ENCODE data around the gene UNC45B.

Gene UNC45B

DNA sequence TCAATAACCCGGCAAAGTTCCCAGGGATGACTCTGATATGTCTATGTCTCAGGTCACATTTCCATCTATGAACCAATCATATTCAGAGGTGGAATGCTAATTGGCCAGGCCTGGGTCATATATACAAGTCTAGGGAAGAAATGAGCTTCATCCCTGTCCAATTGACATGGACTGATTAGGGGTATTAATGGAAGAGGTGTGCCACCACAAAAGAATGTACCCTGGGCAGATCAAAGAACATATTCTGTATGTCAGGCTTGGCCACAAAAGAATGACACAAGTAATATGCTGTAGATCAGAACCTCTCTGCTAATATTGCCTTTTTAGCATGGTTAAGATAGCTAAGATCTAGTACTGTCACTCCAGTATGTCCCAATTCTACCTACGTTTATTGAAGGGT lies 39.9 kb downstream of the UNC45B start:
- Histone ChIP-seq H3F3A (ENCODE audit: insufficient read depth) (no peaks in the 10 kb centered on the region), H3K4me2 (ENCODE audit: low read depth, low read length, poor library complexity, severe bottlenecking) (no peak overlapping the region), H3K9ac (ENCODE audit: low read length) (no peak overlapping the region), H3K4me3 (ENCODE audit: insufficient read depth, low read length, poor library complexity, severe bottlenecking) (no peak overlapping the region), H3K27ac (ENCODE audit: low read depth, low read length) (no peak overlapping the region), H2AFZ (ENCODE audit: low read depth, low read length, severe bottlenecking) (no peak overlapping the region), H3K9me2 (replicated peaks; ENCODE audit: insufficient read depth, low read length) (no peaks in the 10 kb centered on the region), H3K9me3 (ENCODE audit: insufficient read depth, low read length) (no peaks in the 10 kb centered on the region), H3K36me3 (ENCODE audit: low read length) (no peaks in the 10 kb centered on the region), H3K79me2 (ENCODE audit: insufficient read depth, low read length) (no peaks in the 10 kb centered on the region), H4K20me1 (ENCODE audit: low read depth, low read length) (no peaks in the 10 kb centered on the region), H3K27me3 (ENCODE audit: low read length) (no peaks in the 10 kb centered on the region; the same call in 1 of the 2 replicates)
- TF ChIP-seq, protein P1, sequence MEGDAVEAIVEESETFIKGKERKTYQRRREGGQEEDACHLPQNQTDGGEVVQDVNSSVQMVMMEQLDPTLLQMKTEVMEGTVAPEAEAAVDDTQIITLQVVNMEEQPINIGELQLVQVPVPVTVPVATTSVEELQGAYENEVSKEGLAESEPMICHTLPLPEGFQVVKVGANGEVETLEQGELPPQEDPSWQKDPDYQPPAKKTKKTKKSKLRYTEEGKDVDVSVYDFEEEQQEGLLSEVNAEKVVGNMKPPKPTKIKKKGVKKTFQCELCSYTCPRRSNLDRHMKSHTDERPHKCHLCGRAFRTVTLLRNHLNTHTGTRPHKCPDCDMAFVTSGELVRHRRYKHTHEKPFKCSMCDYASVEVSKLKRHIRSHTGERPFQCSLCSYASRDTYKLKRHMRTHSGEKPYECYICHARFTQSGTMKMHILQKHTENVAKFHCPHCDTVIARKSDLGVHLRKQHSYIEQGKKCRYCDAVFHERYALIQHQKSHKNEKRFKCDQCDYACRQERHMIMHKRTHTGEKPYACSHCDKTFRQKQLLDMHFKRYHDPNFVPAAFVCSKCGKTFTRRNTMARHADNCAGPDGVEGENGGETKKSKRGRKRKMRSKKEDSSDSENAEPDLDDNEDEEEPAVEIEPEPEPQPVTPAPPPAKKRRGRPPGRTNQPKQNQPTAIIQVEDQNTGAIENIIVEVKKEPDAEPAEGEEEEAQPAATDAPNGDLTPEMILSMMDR (IDR thresholded peaks at IDR 0.05; ENCODE audit: insufficient read depth, low read length, poor library complexity, severe bottlenecking), result no peak
- TF ChIP-seq EZH2phosphoT487 (conservative IDR thresholded peaks at IDR 0.05; ENCODE audit: low read length), result no peak

DNA sequence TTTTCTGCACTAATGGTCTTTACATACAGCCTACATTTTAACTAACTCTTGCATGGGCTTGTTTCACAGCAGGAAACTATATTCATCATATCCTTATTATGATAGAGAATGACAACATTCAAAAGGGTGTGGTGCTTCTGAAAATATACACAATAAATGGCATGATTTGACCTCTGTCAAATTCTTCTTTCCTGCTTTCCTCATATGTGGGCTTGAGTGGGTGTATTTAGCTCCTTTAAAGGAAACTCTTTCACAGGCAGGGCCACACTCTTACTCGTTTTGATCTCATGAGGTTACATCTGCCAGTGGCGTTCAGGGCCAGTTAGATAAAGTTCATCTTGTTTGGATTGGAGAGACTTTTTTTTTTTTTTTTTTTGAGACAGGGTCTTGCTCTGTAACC lies 40.5 kb downstream of the UNC45B start:
- Histone ChIP-seq H3K9me3 (ENCODE audit: insufficient read depth, low read length) (no peaks in the 10 kb centered on the region), H3K27ac (ENCODE audit: low read depth, low read length) (no peak overlapping the region), H2AFZ (ENCODE audit: low read depth, low read length, severe bottlenecking) (no peak overlapping the region), H3F3A (ENCODE audit: insufficient read depth) (no peaks in the 10 kb centered on the region), H4K20me1 (ENCODE audit: low read depth, low read length) (no peaks in the 10 kb centered on the region), H3K27me3 (ENCODE audit: low read length) (no peaks in the 10 kb centered on the region; the same call in 1 of the 2 replicates), H3K4me2 (ENCODE audit: low read depth, low read length, poor library complexity, severe bottlenecking) (no peak overlapping the region), H3K36me3 (ENCODE audit: low read length) (no peaks in the 10 kb centered on the region), H3K79me2 (ENCODE audit: insufficient read depth, low read length) (no peaks in the 10 kb centered on the region), H3K9ac (ENCODE audit: low read length) (no peak overlapping the region), H3K4me3 (ENCODE audit: insufficient read depth, low read length, poor library complexity, severe bottlenecking) (no peak overlapping the region), H3K9me2 (replicated peaks; ENCODE audit: insufficient read depth, low read length) (no peaks in the 10 kb centered on the region)
- TF ChIP-seq, protein P1 (IDR thresholded peaks at IDR 0.05; ENCODE audit: insufficient read depth, low read length, poor library complexity, severe bottlenecking), result no peak
- no peak for TF ChIP-seq EZH2phosphoT487 (conservative IDR thresholded peaks at IDR 0.05; ENCODE audit: low read length)

- no peak for TF ChIP-seq EZH2phosphoT487 (conservative IDR thresholded peaks at IDR 0.05; ENCODE audit: low read length)
- TF ChIP-seq, protein P1 (IDR thresholded peaks at IDR 0.05; ENCODE audit: insufficient read depth, low read length, poor library complexity, severe bottlenecking), result no peak
These were observed 41.7 kb downstream of the UNC45B start for GRCh38 chr17:35189291-35189690.

More at GRCh38 chr17:35189291-35189690, 41.7 kb downstream of the UNC45B start:
- Histone ChIP-seq H3F3A (ENCODE audit: insufficient read depth) (no peaks in the 10 kb centered on the region), H3K36me3 (ENCODE audit: low read length) (no peaks in the 10 kb centered on the region), H3K27ac (ENCODE audit: low read depth, low read length) (no peak overlapping the region), H3K9me3 (ENCODE audit: insufficient read depth, low read length) (no peaks in the 10 kb centered on the region), H3K9ac (ENCODE audit: low read length) (no peak overlapping the region), H3K27me3 (ENCODE audit: low read length) (no peaks in the 10 kb centered on the region), H3K79me2 (ENCODE audit: insufficient read depth, low read length) (no peaks in the 10 kb centered on the region), H3K4me3 (ENCODE audit: insufficient read depth, low read length, poor library complexity, severe bottlenecking) (no peak overlapping the region), H3K4me2 (ENCODE audit: low read depth, low read length, poor library complexity, severe bottlenecking) (no peak overlapping the region), H2AFZ (ENCODE audit: low read depth, low read length, severe bottlenecking) (no peak overlapping the region), H4K20me1 (ENCODE audit: low read depth, low read length) (no peaks in the 10 kb centered on the region), H3K9me2 (replicated peaks; ENCODE audit: insufficient read depth, low read length) (no peaks in the 10 kb centered on the region)
